NT2/D1 (cell line): Measurements from ENCODE around the gene IFT80.

Experiments used
- SUZ12 ChIP-seq: IDR thresholded peaks from 2 replicates; pipeline ENCODE4 v1.6.1; 2011; ENCODE audit not compliant: insufficient read length, insufficient read depth; ENCODE audit errors: extremely low read depth
- YY1 ChIP-seq: IDR thresholded peaks from 2 replicates; pipeline ENCODE4 v1.6.1; 2011; ENCODE audit not compliant: insufficient read length, insufficient read depth

GRCh38 chr3:160374472-160374871 is 24.6 kb downstream of the IFT80 start:
- TF ChIP-seq YY1 (no peak), SUZ12 (no peak)
